Measurements from ENCODE around the gene LRRC45.

LRRC45 gene

GRCh38 chr17:82020572-82021106 lies 2.5 kb upstream of the LRRC45 start:
- DNase-seq, result no peak

DNA sequence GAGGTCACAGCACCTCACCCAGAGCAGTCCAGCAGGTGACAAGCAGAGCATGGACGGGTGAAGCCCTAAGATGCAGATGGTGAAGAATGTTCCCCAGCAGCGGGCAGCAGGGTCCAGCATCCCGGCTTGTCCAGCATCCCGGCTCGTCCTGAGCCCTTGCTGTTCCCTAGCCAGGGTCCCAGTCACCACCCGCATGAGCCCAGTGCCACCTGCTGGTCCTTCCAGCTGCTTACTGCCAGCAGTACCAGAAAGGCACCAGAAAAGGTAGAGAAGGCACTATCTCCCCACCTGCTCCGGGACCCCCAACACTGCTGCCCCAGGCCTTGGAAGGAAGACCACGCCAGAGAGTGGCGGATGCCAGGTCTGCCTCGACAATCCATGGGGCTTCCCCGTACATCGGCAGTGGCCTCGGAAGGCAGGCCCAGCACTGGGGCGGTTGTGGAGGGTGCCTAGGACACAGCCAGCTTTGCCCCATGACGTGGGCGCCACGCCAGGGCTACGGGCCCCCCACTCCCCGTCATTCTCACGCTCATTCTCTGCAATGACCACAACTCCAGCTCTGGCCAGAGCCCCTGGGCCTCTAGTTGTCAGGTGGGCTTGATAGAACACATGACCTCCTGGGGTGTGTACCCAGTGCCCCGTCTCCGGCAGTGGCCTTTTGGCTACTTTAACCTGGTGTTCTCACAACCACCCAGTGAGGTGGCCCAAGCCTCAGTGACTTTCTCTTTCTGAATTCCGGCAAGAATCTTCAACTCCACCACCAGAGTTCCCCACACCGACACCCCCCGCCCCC lies 1.8 kb upstream of the LRRC45 start:
- peak; percentile 26 for DNase-seq

DNA sequence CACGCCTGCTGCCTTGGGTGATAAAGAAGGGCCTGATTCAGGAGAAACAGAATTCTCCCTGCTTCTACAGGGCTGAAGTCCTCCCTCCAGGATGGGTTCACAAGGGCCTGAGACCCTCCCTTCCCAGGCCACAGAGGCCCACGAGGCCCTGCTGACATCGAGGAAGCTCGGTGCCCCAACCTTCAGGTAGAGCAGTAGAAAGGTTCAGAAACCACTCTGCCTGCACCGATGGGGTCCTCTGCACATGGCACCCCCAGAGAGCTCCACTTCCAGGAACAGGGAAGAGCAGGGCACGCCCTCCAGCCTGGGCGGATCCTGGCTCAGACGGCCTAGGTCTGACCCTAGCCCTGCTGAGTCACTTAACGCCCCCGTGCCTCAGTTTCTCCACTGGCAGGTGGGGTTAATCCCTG lies 1.2 kb upstream of the LRRC45 start:
- no peak for DNase-seq

DNA sequence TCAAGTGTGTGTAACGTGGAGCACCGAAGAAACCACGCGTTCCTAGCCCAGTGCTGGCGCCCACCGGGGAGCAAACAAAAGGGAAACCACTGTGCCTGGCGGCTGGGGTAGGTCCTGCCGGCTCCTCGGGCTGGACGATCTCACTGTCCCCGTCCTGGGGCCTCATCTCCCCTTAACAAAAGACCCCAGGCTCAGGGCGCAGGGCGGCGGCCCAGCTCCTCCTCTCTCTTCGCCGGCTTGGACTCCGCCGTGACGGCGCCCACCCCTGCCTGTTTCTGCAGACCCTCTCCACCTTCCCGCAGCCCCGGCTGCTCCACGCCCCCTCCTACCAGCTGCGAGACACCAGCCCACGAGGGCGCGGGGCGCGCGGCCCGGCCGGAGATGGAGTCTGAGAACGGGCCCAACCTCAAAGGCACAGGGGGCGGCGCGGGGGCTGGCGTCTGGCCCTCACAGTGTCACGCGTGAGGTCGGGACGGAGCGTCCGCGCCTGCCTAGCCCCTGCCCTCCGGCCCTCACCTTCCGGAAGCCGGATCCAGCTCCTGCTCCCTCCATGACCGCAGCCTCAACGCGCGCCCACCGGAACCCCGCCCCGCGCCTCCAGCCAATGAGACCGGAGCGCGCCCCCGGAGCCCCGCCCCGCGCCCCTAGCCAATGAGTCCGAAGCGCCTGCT lies 660 bp upstream of the LRRC45 start, which contains the start of gene CENPX:
Gene CENPX, minus strand, starts transcription at position 569 of the 671 bp plus-strand sequence. Its CDS starts 17 bp downstream, at position 552.
- DNase-seq, result no peak

DNA sequence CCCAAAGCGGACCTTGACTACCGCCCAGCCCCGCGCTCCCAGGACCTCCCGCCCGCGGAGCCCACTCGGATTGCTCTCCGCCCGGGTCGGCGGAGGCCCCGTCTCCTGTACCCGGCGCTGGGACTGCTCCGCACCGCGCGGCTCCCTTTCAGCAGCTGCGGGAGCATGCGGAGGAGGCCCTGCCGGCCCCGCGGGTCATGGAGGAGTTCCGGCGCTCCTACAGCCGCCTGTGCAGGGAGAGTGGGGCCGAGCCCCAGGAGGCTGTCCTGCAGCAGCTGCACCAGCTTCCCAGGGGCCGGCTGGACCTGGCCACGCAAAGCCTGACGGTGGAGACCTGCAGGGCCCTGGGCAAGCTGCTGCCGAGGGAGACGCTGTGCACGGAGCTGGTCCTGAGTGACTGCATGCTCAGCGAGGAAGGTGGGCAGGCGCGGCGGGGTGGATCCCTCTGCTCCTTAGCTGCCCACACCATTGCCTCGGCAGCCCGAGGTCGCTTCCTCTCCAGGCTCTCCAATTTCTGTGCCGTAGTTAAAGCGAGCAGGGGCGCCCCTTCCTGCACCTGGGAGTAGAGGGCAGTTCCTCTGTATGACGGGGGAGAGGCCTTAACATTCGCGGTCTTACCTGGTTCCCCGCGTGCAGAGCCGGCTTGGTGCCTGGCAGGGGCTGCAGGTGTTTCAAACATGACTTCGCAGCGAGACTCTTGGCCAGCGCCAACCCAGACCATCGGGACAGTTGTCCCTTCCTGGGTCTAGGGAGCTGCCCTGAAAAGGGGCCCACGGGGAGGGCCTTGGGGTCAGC lies 539 bp downstream of the LRRC45 start:
- DNase-seq, result no peak

DNA sequence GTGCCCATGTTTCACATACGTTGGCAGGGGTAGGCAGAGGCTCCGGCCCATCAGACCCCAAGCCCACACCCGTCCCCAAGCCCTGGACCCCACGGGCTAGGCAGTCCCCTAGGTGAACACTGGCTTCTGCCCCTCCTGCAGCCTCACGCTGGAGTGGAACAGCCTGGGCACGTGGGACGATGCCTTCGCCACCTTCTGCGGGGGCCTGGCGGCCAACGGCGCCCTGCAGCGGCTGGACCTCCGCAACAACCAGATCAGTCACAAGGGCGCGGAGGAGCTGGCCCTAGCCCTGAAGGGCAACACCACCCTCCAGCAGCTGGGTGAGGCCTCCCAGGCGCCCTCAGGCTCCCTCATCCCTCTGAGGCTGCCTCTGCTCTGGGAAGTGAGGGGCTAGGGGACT lies 1.8 kb downstream of the LRRC45 start:
- no peak for DNase-seq

DNA sequence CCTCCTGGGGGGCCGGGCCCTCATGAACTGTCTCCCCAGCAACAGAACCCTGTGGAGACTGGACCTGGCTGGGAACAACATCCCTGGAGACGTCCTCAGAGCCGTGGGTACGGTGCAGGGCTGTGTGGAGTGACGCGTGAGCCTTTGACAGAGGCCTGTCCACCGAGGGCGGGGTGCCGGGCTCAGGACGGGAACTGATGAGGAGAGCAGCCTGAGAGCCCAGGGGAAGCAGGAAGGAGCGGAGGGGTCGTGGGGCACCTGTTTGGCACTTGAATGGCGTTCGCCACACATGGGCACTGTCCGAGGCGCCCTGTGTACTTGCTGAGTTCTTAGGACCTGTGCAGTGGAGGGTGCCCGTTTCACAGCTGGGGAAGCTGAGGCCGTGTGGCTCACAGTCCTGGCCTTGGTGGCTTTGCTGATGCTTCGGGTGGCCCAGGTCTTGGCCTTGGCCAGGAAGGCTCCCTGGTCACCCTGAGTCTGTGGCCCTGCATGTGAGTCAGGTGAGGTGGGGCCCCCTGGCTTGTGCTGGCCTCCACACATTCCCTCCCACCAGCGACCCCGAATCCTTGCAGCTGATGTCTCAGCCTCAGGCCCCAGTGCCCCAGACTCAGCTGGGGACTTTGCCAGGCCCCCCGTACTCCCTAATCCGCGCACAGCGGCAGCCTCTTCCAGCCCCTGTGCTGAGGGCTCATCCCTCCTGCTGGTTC lies 2.4 kb downstream of the LRRC45 start:
- no peak for DNase-seq

GRCh38 chr17:82028246-82028645 lies 5.1 kb downstream of the LRRC45 start:
- DNase-seq, result no peak

DNA sequence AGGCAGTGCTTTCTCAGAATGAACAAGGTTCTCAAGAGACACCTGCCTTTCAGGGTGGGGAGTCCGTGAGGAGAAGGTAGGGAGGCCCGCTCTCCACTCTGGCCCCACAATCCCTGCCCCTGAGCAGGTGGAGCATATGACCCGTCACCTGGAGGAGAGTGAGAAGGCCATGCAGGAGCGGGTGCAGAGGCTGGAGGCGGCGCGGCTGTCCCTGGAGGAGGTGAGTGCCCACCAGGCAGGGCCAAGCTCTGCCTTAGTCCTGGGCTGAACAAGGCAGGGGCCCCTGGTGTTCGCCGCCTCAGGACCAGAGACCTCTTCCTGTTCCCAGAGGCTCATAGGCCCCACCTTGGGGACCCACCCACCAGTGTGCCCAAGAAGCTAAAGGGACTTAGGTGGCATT lies 5.9 kb downstream of the LRRC45 start:
- no peak for DNase-seq

- no peak for DNase-seq
These were observed 6.3 kb downstream of the LRRC45 start for GRCh38 chr17:82029391-82029790.

DNA sequence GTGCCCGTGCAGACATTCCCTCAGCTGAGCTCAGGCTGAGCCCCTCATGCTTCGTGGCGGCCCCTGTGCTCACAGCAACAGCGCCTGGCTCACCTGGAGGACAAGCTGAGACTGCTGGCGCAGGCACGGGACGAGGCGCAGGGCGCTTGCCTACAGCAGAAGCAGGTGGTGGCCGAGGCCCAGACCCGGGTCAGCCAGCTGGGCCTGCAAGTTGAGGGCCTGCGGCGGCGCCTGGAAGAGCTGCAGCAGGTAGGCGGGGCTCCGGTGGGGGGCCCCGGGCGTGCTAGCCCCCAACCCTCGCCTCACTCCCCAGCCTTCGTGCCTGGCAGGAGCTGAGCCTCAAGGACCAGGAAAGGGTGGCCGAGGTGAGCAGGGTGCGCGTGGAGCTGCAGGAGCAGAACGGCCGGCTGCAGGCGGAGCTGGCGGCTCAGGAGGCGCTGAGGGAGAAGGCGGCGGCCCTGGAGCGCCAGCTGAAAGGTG lies 6.9 kb downstream of the LRRC45 start:
- DNase-seq, result no peak

DNA sequence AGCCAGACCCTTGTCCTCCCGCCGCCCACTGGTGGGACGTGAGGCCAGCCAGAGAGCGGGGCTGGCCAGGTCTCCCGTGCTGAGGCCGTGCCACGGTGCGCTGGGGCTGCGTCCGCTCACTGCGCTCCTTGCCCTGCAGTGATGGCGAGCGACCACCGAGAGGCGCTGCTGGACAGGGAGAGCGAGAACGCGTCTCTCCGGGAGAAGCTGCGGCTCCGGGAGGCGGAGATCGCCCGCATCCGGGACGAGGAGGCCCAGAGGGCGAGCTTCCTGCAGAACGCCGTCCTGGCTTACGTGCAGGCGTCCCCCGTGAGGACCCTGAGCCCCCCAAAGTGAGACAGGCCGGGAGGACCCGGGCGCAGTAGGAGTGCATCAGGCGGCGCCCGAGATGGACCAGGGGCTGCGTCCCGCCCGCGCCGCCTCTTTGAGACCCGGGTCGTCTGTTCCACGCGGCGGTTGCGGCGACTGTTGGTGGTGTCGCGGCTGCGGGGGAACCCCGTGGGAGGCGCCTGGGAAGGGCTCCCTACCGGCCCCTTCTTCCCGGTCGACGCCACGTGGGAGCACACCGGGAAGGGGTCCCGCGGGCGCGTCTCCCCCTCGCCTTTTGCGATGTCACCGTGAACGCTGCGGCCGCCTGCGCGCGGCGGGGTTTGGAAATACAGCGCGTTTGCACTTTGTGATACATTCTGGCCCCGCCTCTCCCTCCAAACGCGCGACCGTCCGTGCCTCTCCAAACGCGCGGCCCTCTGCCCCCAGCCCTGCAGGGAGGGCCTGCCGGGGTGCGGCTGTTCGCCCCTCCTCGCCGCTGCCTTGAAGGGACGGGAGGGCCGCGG lies 7.6 kb downstream of the LRRC45 start:
- DNase-seq, result peak; percentile 60

DNA sequence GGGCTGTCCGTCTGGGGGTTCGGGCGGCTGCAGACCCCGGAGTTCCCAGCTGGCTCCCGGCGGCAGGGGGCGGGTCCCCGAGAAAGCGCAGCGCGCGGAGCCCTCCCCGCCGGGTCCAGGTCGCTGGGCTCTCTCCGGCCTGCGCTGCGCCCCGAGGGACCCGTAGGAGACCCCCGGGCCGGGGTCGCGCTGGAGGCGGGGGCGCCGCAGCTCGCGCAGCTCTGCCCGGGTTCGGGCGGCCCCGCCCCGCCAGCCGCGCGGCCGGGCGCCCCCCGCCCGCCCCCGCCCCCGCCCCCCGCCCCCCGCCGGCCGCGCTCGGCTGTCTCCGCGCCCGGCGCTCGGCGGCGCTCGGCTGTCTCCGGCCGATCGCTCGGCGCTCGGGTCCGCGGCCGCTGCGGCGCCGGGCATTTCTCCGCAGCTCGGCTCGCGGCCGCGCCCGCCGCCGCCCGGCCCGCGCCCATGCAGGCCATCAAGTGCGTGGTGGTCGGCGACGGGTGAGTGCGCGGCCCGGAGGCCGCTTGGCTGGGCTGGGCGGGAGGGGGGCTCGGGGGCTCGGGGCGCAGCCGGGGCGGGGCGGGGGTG lies 8.3 kb downstream of the LRRC45 start, which contains the start of gene RAC3:
Gene RAC3, plus strand, starts transcription at position 376 of the 582 bp plus-strand sequence. Its CDS starts 84 bp downstream, at position 460.
- DNase-seq, result no peak

DNA sequence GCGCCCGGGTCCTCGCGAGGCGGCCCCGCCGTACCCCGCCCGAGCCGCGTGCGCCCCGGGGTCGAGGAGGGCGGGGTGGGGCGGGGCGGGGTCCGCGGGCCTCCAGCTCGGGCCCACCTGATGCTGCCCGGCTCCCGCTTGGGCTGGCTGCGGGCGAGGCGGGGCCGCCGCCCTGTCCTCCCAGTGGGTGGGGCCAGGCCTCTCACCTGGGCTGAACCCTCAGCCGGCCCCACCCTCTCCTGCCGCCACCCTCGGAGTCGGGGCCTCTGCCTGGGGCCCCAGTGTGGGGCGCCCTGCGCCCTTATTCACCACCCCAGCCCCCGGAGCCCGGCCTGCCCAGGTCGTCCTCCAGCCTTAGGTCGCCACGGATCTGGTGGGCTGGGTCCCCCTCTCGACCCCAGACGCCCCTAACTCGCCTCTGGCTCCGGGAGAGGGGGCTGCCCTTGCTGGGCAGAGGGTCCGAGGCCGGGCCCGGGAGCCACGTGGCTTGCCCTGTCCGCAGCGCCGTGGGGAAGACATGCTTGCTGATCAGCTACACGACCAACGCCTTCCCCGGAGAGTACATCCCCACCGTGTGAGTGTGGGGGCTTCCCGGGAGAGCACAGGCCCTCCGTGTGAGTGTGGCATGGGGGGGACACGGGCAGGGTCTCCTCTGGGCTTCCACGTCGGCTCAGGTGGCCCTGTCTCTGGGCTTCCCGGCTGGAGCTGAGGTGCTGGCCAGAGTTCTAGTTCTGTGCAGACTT lies 9.0 kb downstream of the LRRC45 start:
- DNase-seq, result peak; percentile 14

DNA sequence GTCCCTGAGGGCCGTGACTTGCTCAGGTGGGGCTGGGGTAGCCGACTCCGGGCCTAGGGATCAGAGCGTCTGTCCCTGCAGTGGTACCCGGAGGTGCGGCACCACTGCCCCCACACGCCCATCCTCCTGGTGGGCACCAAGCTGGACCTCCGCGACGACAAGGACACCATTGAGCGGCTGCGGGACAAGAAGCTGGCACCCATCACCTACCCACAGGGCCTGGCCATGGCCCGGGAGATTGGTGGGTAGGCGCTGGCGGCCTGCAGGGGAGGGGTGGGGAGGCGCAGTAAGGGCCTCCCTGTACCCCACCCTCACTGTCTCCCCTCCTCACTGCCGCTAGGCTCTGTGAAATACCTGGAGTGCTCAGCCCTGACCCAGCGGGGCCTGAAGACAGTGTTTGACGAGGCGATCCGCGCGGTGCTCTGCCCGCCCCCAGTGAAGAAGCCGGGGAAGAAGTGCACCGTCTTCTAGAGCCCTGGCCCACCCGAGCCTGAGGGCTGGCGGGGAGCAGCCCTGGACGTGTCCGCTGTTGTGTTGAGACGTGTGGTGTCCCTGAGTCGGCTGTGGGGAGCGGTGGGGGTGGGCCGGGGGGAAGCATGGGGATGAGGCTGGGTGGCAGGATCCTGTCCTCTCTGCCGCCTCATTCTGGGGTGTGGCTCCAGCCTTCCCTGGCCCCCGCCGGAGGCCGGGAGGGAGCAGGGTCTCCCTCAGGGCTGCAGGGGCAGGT lies 10.4 kb downstream of the LRRC45 start:
- DNase-seq, result no peak

- DNase-seq, result no peak
These were observed 11.4 kb downstream of the LRRC45 start for GRCh38 chr17:82034371-82035011.

DNA sequence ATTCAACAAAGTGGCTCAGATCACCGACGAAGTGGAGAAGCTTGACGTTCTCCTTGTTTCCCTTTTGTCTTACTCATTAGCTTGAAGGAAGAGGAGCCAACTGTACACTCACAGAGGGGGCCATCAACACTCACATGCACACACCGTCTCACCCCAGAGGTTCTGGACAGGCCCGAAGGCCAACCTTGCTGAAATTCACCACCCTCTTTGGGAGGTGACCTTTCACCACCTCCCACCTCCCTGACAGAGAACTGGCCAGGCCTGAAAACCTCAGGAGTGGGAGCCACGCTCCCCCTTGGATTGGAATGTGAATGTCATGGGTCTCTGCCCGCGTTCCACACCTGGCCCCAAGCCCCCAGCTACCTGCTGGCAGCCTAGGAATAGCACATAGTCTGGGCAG lies 12.4 kb downstream of the LRRC45 start:
- no peak for DNase-seq

DNA sequence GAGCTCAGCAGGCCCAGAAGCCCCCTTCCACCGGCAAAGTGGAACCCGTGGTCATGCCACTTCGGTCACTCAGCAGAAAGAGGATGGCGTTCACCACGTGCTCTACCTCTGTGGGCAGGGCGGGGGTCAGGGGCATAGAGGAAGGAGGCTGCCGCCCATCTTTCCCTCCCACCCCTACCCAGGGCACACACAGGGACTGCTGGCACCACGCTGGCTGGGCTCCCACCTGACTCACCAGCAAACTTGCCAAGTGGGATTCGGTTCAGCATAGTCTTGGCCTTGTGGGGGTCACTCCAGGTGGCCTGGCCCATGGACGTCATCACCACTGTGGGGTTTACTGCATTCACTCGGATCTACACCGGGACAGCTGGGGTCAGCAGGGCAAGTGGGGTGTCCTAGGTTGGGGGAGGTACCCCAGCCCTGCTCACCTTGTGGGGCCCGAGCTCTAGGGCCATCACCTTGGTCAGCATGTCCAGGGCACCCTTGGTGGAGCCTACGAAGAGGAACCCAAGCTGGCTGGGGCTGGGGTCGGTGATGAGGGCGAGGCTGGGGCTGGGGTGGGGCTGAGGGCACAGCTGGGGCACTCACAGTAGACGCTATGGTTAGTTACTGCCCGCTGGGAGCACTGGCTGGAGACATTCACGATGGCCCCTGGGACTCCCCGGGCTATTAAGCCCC lies 13.0 kb downstream of the LRRC45 start:
- DNase-seq, result no peak
